ENCODE data around the gene CNPY3. TPM values are rescaled to one million over a fixed set of nuclear protein-coding genes. Genes with fewer than 3 reads are reported as not detected.
A peak's percentile ranks its signal among the peaks of the same experiment; 100 is the strongest.
"Not testable (repeated sequence)": the region's sequence is repeated elsewhere in the genome, so short reads cannot be mapped to it uniquely, and the experiment has no call there.

CNPY3 gene
- total and polyA plus RNA-seq, 3 experiments from 2014 or later, result 53.1 to 122 (median 55.8) TPM

DNA sequence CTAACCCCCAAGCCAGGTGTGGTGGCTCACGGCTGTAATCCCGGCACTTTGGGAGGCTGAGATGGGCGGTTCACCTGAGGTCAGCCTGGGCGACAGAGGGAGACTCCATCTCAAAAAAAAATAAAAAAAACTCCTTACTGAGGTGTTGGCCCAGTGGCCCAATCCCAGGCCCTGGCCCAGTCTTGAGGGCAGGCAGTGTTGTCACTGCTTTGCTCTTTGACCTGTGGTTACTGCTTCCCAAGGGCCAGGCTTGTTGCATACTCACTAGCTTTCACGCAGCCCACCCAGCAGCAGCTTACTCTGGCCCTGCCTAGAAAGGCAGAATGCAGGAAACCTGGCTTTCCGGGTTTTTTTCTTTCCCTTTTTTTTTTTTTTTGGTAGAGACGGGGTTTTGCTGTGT, 13.2 kb downstream of the CNPY3 start:
- no peaks in the 10 kb centered on the region for H3K9me3 Mint-ChIP-seq
- POLR2A ChIA-PET, result no interaction called here
- CTCF ChIA-PET, result no interaction called here
- peaks cover 4 to 6% (median 5%) of the 10 kb centered on the region in 3 donors for H3K4me1 Mint-ChIP-seq
- H3K4me3 Mint-ChIP-seq, result no peak overlapping the region
- H3K4me3 ChIP-seq (ENCODE audit: low read length), result no peak overlapping the region
- peaks cover 4 to 71% (median 14%) of the 10 kb centered on the region in 3 donors for H3K36me3 Mint-ChIP-seq
- no peaks in the 10 kb centered on the region for H3K9me3 ChIP-seq (ENCODE audit: low read length)
- no peaks in the 10 kb centered on the region for H3K27me3 ChIP-seq (ENCODE audit: insufficient read depth, low read length, poor library complexity, severe bottlenecking)
- H3K4me1 ChIP-seq (ENCODE audit: insufficient read depth, low read length), result no peaks in the 10 kb centered on the region
- H3K27me3 Mint-ChIP-seq, result no peaks in the 10 kb centered on the region
- H3K36me3 ChIP-seq (ENCODE audit: insufficient read depth, low read length), result peaks cover 15% of the 10 kb centered on the region
- DNase-seq, result peak in 1 of 5 donors; percentile 23
- H3K27ac Mint-ChIP-seq, result peak overlapping the region in 1 of 8 donors; percentile 66
- no peak overlapping the region for H3K27ac ChIP-seq (ENCODE audit: low read depth, low read length)

DNA sequence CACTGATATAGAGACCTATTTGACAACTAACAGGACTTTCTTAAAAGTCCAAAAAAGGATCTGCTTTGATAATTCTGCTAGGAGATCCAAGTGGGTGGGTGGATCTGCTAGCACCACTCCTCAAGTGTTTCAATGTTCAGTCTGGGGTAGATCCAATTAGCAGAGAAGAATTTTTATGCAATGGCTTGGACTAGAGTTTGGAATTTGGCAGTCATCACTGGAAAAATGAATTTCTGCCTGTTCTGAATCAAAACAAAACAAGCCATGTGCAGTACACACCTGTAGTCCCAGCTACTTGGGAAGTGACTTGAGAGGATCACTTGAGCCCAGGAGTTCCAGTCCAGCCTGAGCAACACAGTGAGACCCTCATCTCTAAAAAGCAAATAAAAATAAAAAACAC, 18.7 kb downstream of the CNPY3 start:
- Mint-ChIP-seq H3K36me3 (peaks cover 0 to 38% (median 12%) of the 10 kb centered on the region in 3 donors), H3K4me1 (no peaks in the 10 kb centered on the region), H3K4me3 (no peak overlapping the region), H3K27ac (no peak overlapping the region), H3K27me3 (no peaks in the 10 kb centered on the region), H3K9me3 (no peaks in the 10 kb centered on the region)
- H3K9me3 ChIP-seq (ENCODE audit: low read length), result no peaks in the 10 kb centered on the region
- no peaks in the 10 kb centered on the region for H3K36me3 ChIP-seq (ENCODE audit: insufficient read depth, low read length)
- POLR2A ChIA-PET, result interaction anchor here (1.1 kb wide), 1 partner anchor 31 kb away, joined by 3 read pairs; the partner anchor contains the start of gene PEX6
- CTCF ChIA-PET, result no interaction called here
- H3K4me3 ChIP-seq (ENCODE audit: low read length), result no peak overlapping the region
- no peak for DNase-seq
- H3K4me1 ChIP-seq (ENCODE audit: insufficient read depth, low read length), result no peaks in the 10 kb centered on the region
- H3K27ac ChIP-seq (ENCODE audit: low read depth, low read length), result no peak overlapping the region
- H3K27me3 ChIP-seq (ENCODE audit: insufficient read depth, low read length, poor library complexity, severe bottlenecking), result no peaks in the 10 kb centered on the region

DNA sequence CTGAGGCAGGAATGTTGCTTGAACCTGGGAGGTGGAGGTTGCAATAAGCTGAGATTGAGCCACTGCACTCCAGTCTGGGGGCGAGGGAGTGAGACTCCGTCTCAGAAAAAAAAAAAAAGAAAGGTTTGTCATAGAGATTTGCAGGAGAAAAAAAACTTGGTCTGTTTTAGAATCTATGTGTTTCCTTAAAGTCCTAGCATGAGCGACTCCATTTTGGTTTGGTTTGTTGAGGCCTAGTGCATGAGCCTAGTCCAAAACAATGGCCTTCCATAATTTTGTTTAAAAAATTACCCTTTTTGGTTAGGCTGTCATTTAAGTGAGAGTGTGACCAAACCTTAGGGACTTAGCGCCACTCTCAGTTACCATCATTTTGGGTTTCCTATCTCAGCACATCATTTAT, 23.1 kb downstream of the CNPY3 start:
- H3K27ac Mint-ChIP-seq, result no peak overlapping the region
- DNase-seq, result no peak
- CTCF ChIA-PET, result interaction anchor here (0.6 kb wide), 1 partner anchor 316 kb away, joined by 3 read pairs; no protein-coding TSS in a partner anchor

DNA sequence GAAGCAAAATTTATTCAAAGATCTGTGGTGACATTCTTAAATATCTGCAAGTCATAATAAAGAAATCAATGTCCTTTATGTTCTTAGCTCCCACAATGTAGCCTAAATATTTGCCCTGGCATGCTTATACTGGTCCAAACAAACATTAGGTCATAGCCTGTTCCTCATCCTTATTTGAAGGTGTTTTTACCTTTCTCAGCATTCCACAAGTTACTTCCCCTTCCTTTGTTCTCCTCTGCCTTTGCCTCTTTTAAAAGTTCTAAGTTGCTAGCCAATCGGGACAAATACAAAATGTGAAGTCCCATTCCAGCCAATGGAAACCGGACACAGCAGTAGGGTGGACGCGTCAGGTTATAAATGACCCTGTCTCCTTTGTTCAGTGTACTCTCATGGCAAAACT, 25.1 kb downstream of the CNPY3 start:
- H3K4me1 Mint-ChIP-seq; CTCF ChIA-PET; H3K27me3 ChIP-seq (ENCODE audit: insufficient read depth, low read length, poor library complexity, severe bottlenecking); DNase-seq; H3K27ac Mint-ChIP-seq; H3K4me1 ChIP-seq (ENCODE audit: insufficient read depth, low read length); H3K27me3 Mint-ChIP-seq; H3K36me3 ChIP-seq (ENCODE audit: insufficient read depth, low read length); POLR2A ChIA-PET; H3K4me3 Mint-ChIP-seq; H3K9me3 ChIP-seq (ENCODE audit: low read length); H3K4me3 ChIP-seq (ENCODE audit: low read length); H3K36me3 Mint-ChIP-seq; H3K27ac ChIP-seq (ENCODE audit: low read depth, low read length); H3K9me3 Mint-ChIP-seq: not testable (repeated sequence)

More for the DNA sequence above, 23.1 kb downstream of the CNPY3 start:
- Histone ChIP-seq H3K27ac (ENCODE audit: low read depth, low read length) (no peak overlapping the region), H3K4me1 (ENCODE audit: insufficient read depth, low read length) (no peaks in the 10 kb centered on the region), H3K27me3 (ENCODE audit: insufficient read depth, low read length, poor library complexity, severe bottlenecking) (no peaks in the 10 kb centered on the region), H3K9me3 (ENCODE audit: low read length) (no peaks in the 10 kb centered on the region), H3K4me3 (ENCODE audit: low read length) (no peak overlapping the region), H3K36me3 (ENCODE audit: insufficient read depth, low read length) (no peaks in the 10 kb centered on the region)
- POLR2A ChIA-PET, result no interaction called here
- Mint-ChIP-seq H3K4me3 (no peak overlapping the region), H3K27me3 (no peaks in the 10 kb centered on the region), H3K4me1 (no peaks in the 10 kb centered on the region), H3K36me3 (peaks cover 0 to 16% (median 4%) of the 10 kb centered on the region in 3 donors), H3K9me3 (no peaks in the 10 kb centered on the region)

DNA sequence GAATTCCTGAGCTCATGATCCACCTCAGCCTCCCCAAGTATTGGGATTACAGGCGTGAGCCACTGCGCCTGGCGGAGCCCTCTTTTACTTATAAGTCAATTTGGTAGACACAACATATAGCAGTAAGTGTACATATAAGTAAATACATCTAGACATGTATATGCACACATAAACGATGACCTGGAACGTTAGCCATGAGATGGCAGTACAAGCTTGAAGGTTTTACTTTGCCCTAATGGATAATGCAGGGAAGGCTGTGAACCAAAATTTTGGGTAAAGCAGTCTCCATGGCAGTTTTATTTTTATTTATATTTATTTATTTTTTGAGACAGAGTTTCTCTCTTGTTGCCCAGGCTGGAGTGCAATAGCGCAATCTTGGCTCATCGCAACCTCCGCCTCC, 28.8 kb downstream of the CNPY3 start:
- Histone ChIP-seq H3K36me3 (ENCODE audit: insufficient read depth, low read length) (no peaks in the 10 kb centered on the region), H3K27ac (ENCODE audit: low read depth, low read length) (no peak overlapping the region), H3K27me3 (ENCODE audit: insufficient read depth, low read length, poor library complexity, severe bottlenecking) (no peaks in the 10 kb centered on the region), H3K4me1 (ENCODE audit: insufficient read depth, low read length) (peaks cover 13% of the 10 kb centered on the region), H3K4me3 (ENCODE audit: low read length) (no peak overlapping the region), H3K9me3 (ENCODE audit: low read length) (no peaks in the 10 kb centered on the region)
- H3K36me3 Mint-ChIP-seq, result peaks cover 0 to 10% (median 0%) of the 10 kb centered on the region in 3 donors
- DNase-seq, result no peak
- H3K27me3 Mint-ChIP-seq, result no peaks in the 10 kb centered on the region
- H3K9me3 Mint-ChIP-seq, result no peaks in the 10 kb centered on the region
- peaks cover 4 to 19% (median 18%) of the 10 kb centered on the region in 3 donors for H3K4me1 Mint-ChIP-seq
- H3K4me3 Mint-ChIP-seq, result no peak overlapping the region
- ChIA-PET CTCF (no interaction called here), POLR2A (no interaction called here)
- no peak overlapping the region for H3K27ac Mint-ChIP-seq

DNA sequence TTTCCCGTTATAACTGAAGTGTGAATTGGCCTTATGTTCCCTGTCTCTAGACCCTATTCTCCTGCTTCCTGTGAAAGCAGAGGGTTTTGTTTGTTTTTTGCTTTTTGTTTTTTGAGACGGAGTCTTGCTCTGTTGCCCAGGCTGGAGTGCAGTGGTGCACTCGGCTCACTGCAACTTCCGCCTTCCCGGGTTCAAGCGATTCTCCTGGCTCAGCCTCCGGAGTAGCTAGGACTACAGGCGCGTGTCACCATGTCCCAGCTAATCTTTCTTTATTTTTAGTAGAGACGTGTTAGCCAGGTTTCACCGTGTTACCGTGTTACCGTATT, 30.6 kb downstream of the CNPY3 start:
- no peak overlapping the region for H3K27ac ChIP-seq (ENCODE audit: low read depth, low read length)
- Mint-ChIP-seq H3K36me3 (peaks cover 0 to 23% (median 0%) of the 10 kb centered on the region in 3 donors), H3K27me3 (no peaks in the 10 kb centered on the region), H3K4me1 (peaks cover 4 to 19% (median 18%) of the 10 kb centered on the region in 3 donors), H3K4me3 (peak overlapping the region; percentile 19 to 74 (median 60)), H3K9me3 (no peaks in the 10 kb centered on the region), H3K27ac (peak overlapping the region in 2 of 8 donors; percentile 18 to 33)
- ChIA-PET POLR2A (interaction anchor here (1.1 to 1.4 kb wide), 2 partner anchors 18 to 24 kb away, joined by 3 read pairs; partner anchors contain the start of gene PPP2R5D), CTCF (no interaction called here)
- H3K9me3 ChIP-seq (ENCODE audit: low read length), result no peaks in the 10 kb centered on the region
- peaks cover 13% of the 10 kb centered on the region for H3K4me1 ChIP-seq (ENCODE audit: insufficient read depth, low read length)
- no peak for DNase-seq
- H3K36me3 ChIP-seq (ENCODE audit: insufficient read depth, low read length), result peaks cover 4% of the 10 kb centered on the region
- no peak overlapping the region for H3K4me3 ChIP-seq (ENCODE audit: low read length)
- H3K27me3 ChIP-seq (ENCODE audit: insufficient read depth, low read length, poor library complexity, severe bottlenecking), result no peaks in the 10 kb centered on the region

DNA sequence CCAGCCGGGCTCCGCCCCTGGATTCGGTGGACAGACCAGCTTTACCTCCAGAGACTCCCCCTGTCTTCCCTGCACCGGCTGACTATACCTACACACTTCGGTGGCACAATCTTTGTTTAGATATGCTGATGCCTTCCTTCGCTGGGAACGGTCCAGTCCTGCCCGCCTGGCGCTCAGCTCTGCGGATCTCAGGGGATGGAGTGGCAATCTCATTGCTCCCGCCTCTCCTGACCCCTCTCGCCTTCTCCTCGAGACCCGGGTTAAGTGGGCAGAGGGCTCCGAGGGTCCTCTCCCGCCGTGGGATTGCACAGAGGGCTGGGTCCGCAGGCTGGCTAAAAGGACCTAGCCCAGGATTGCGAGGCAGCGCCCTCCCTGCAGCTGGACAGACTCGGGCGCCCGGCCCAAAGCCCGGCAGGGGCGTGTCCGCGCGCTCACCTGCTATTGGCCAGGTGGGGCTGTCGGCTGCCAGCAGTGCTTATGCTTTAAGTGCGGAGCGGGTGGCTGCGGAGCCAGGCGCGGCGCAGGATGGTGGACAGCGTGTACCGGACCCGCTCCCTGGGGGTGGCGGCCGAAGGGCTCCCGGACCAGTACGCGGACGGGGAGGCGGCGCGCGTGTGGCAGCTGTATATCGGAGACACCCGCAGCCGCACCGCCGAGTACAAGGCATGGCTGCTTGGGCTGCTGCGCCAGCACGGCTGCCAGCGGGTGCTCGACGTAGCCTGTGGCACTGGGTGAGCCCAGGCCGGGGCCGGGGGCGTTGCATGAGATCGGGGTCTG, 31.2 kb downstream of the CNPY3 start, which contains the start of gene GNMT:
TSS of gene GNMT (plus strand) at position 512 of the 777 bp plus-strand sequence. CDS start at position 526, 14 bp downstream.
- peak within 1 kb of the TSS; percentile 38 to 83 (median 70) for H3K4me3 Mint-ChIP-seq
- peak in 3 of 5 donors; percentile 7 to 45 (median 24) for DNase-seq
- Histone ChIP-seq H3K9me3 (ENCODE audit: low read length) (no peaks in the 10 kb centered on the region), H3K27me3 (ENCODE audit: insufficient read depth, low read length, poor library complexity, severe bottlenecking) (no peaks in the 10 kb centered on the region), H3K4me1 (ENCODE audit: insufficient read depth, low read length) (peaks cover 13% of the 10 kb centered on the region), H3K4me3 (ENCODE audit: low read length) (peak within 1 kb of the TSS; percentile 41), H3K27ac (ENCODE audit: low read depth, low read length) (no peak within 1 kb of the TSS), H3K36me3 (ENCODE audit: insufficient read depth, low read length) (peaks cover 4% of the 10 kb centered on the region)
- H3K27me3 Mint-ChIP-seq, result no peaks in the 10 kb centered on the region
- ChIA-PET CTCF (no interaction called here), POLR2A (interaction anchor here (1.1 to 1.4 kb wide), 2 partner anchors 18 to 24 kb away, joined by 3 read pairs; partner anchors contain the start of gene PPP2R5D)
- peaks cover 0 to 29% (median 0%) of the 10 kb centered on the region in 3 donors for H3K36me3 Mint-ChIP-seq
- peak within 1 kb of the TSS in 2 of 8 donors; percentile 18 to 33 for H3K27ac Mint-ChIP-seq
- peaks cover 4 to 19% (median 18%) of the 10 kb centered on the region in 3 donors for H3K4me1 Mint-ChIP-seq
- H3K9me3 Mint-ChIP-seq, result no peaks in the 10 kb centered on the region

DNA sequence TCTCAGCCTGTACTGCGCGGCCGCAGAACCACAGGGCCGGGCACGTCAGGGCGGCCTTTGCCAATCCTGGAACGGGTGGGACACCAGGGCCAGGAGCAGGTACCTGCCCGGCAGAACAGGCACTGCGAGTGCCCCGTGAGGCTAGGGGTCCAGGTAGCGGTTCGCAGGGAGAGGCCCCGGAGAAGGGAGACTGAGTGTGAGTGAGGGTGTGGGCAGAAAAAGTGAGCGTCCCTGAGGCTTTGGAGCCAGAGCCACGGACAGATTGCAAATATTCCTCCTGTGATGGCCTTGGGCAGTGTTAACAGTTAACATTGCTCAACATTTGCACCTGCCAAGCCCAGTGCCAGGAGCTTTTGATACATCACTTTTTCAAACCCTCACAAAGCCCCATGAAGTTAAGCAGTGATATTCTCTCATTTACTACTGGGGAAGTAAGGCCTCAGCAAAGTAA, 31.8 kb downstream of the CNPY3 start:
- H3K4me1 ChIP-seq (ENCODE audit: insufficient read depth, low read length), result peaks cover 13% of the 10 kb centered on the region
- H3K4me3 Mint-ChIP-seq, result peak overlapping the region in 4 of 7 donors; percentile 20 to 75 (median 67)
- H3K27me3 ChIP-seq (ENCODE audit: insufficient read depth, low read length, poor library complexity, severe bottlenecking), result no peaks in the 10 kb centered on the region
- no peak overlapping the region for H3K27ac ChIP-seq (ENCODE audit: low read depth, low read length)
- peaks cover 4 to 19% (median 18%) of the 10 kb centered on the region in 3 donors for H3K4me1 Mint-ChIP-seq
- H3K36me3 Mint-ChIP-seq, result peaks cover 0 to 35% (median 0%) of the 10 kb centered on the region in 3 donors
- no peaks in the 10 kb centered on the region for H3K9me3 Mint-ChIP-seq
- DNase-seq, result no peak
- H3K27me3 Mint-ChIP-seq, result no peaks in the 10 kb centered on the region
- H3K4me3 ChIP-seq (ENCODE audit: low read length), result peak overlapping the region; percentile 41
- H3K27ac Mint-ChIP-seq, result no peak overlapping the region
- ChIA-PET POLR2A (interaction anchor here (1.4 kb wide), 1 partner anchor 23 kb away, joined by 3 read pairs; the partner anchor contains the start of gene PPP2R5D), CTCF (interaction anchor here (0.7 kb wide), 1 partner anchor 12 kb away, joined by 3 read pairs; no protein-coding TSS in a partner anchor)
- H3K9me3 ChIP-seq (ENCODE audit: low read length), result no peaks in the 10 kb centered on the region
- H3K36me3 ChIP-seq (ENCODE audit: insufficient read depth, low read length), result peaks cover 4% of the 10 kb centered on the region

All from CD8-positive, alpha-beta memory T cell (primary cell).